ENCODE data around the gene TMPRSS9. TPM values are rescaled to one million over a fixed set of nuclear protein-coding genes. Genes with fewer than 3 reads are reported as not detected.

Gene TMPRSS9
- total and polyA plus RNA-seq, 8 donors: 0.09 to 0.84 (median 0.58) TPM

GRCh38 chr19:2454199-2454961, 94.3 kb downstream of the TMPRSS9 start:
- ATAC-seq (no peak), DNase-seq (no peak)

GRCh38 chr19:2454962-2455850, 95.1 kb downstream of the TMPRSS9 start:
- TF ChIP-seq CTCF (IDR thresholded peaks at IDR 0.05): no peak
- H3K9me3 ChIP-seq: no peaks in the 10 kb centered on the region
- peak overlapping the region; percentile 81 to 98 (median 86) for H3K4me3 ChIP-seq
- no peak overlapping the region for H3K27ac ChIP-seq
- H3K36me3 ChIP-seq: no peaks in the 10 kb centered on the region
- DNase-seq (peak in 1 of 6 donors; percentile 44), FAIRE-seq (no peak), ATAC-seq (no peak)
- no peaks in the 10 kb centered on the region for H3K27me3 ChIP-seq
- peaks cover 0 to 3% (median 0%) of the 10 kb centered on the region in 3 donors for H3K4me1 ChIP-seq
- intact Hi-C loops (cut with DNase I): no loop called here
- 71 to 82% methylated on average over 13 to 14 of the region's 14 CpGs for WGBS, 2 donors

More at GRCh38 chr19:2454199-2454961, 94.3 kb downstream of the TMPRSS9 start:
- Histone ChIP-seq H3K36me3 (no peaks in the 10 kb centered on the region), H3K9me3 (no peaks in the 10 kb centered on the region), H3K4me3 (no peak overlapping the region), H3K27ac (no peak overlapping the region), H3K27me3 (no peaks in the 10 kb centered on the region), H3K4me1 (peaks cover 0 to 3% (median 0%) of the 10 kb centered on the region in 3 donors)
- 92 to 93% methylated on average over 19 of the region's 19 CpGs for WGBS, 2 donors
- intact Hi-C loops (cut with DNase I): no loop called here
- TF ChIP-seq CTCF (IDR thresholded peaks at IDR 0.05): no peak
- FAIRE-seq: no peak

- peaks cover 0 to 3% (median 0%) of the 10 kb centered on the region in 3 donors for H3K4me1 ChIP-seq
- H3K4me3 ChIP-seq: peak overlapping the region; percentile 81 to 98 (median 86)
- peak in 3 of 4 donors; percentile 26 to 31 (median 29) for ATAC-seq
- FAIRE-seq: no peak
- H3K27me3 ChIP-seq: no peaks in the 10 kb centered on the region
- H3K27ac ChIP-seq: no peak overlapping the region
- TF ChIP-seq CTCF (IDR thresholded peaks at IDR 0.05): no peak
- peak; percentile 38 to 86 (median 60) for DNase-seq
- H3K9me3 ChIP-seq: no peaks in the 10 kb centered on the region
- intact Hi-C loops (cut with DNase I): no loop called here
- H3K36me3 ChIP-seq: no peaks in the 10 kb centered on the region
- 0 to 1% methylated on average over 56 to 62 of the region's 62 CpGs for WGBS, 2 donors
Measured at GRCh38 chr19:2455851-2456570, 95.9 kb downstream of the TMPRSS9 start.

DNA sequence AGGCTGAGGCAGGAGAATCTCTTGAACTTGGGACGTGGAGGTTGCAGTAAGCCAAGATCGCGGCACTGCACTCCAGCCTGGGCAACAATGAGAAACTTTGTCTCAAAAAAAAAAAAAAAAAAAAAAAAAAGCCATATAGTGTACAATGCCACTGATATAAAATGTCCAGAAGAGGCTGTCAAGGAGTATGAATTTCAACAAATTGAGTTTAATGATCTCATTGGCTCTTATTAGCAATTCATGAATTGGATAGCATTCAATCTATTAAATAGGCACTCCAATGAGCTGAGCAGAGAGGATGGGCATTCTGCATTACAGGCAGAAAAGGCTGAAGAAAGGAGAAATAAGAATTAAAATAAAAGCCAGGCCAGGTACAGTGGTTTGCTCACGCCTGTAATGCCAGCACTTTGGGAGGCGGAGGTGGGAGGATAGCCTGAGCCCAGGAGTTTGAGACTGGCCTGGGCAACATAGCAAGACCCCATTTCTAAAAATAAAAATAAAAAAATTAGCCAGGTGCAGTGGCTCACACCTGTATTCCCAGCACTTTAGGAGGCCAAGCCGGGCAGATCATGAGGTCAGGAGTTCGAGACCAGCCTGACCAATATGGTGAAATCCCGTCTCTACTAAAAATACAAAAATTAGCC, 97.5 kb downstream of the TMPRSS9 start:
- Histone ChIP-seq H3K4me1 (peaks cover 0 to 3% (median 0%) of the 10 kb centered on the region in 3 donors), H3K36me3 (no peaks in the 10 kb centered on the region), H3K9me3 (no peaks in the 10 kb centered on the region), H3K27me3 (no peaks in the 10 kb centered on the region), H3K27ac (peak overlapping the region; percentile 28 to 81 (median 68)), H3K4me3 (peak overlapping the region in 2 of 4 donors; percentile 89 to 98)
- intact Hi-C loops (cut with DNase I): no loop called here
- 93 to 94% methylated on average over 8 of the region's 8 CpGs for WGBS, 2 donors
- TF ChIP-seq CTCF (IDR thresholded peaks at IDR 0.05): no peak
- DNase-seq: no peak
- no peak for ATAC-seq
- FAIRE-seq: no peak

All from pancreas (tissue), 10 donors.